Liver (tissue), 9 donors: Measurements from ENCODE around the gene ING3. TPM values are rescaled to one million over a fixed set of nuclear protein-coding genes. Genes with fewer than 3 reads are reported as not detected.

Source experiments
- DNase-seq: peaks from one replicate; pipeline ENCODE4 v3.0.0-alpha.2; 2017; ENCODE audit warnings: low spot score
- H3K27ac ChIP-seq, 2 donors: one replicate each; pipeline ENCODE4 v1.7.0; 2013; ENCODE audit warnings: inconsistent platforms in 2 of 2, low read length in 2 of 2, control low read depth in 1 of 2, low read depth in 1 of 2, mild to moderate bottlenecking in 1 of 2
- H3K27me3 ChIP-seq, 4 donors: one replicate each; pipeline versions ENCODE4 v1.6.1 to v1.7.0; 2013; ENCODE audit warnings: low read length in 3 of 4, inconsistent platforms in 1 of 4, mild to moderate bottlenecking in 1 of 4, moderate library complexity in 1 of 4; ENCODE audit not compliant: control insufficient read depth in 4 of 4, insufficient read depth in 4 of 4
- H3K36me3 ChIP-seq, 4 donors: one replicate each; pipeline versions ENCODE4 v1.6.1 to v1.7.0; 2013; ENCODE audit warnings: low read length in 3 of 4, mild to moderate bottlenecking in 3 of 4, low read depth in 1 of 4, moderate library complexity in 1 of 4; ENCODE audit not compliant: control insufficient read depth in 4 of 4, insufficient read depth in 3 of 4
- H3K4me1 ChIP-seq, 4 donors: one replicate each; pipeline versions ENCODE4 v1.6.1 to v1.7.0; 2013; ENCODE audit warnings: low read length in 3 of 4, mild to moderate bottlenecking in 3 of 4, moderate library complexity in 1 of 4; ENCODE audit not compliant: control insufficient read depth in 4 of 4, insufficient read depth in 4 of 4
- H3K4me3 ChIP-seq, 3 donors: one replicate each; pipeline versions ENCODE4 v1.6.1 to v1.7.0; 2013; ENCODE audit warnings: low read length in 3 of 3, control low read depth in 1 of 3, low read depth in 1 of 3, mild to moderate bottlenecking in 1 of 3
- H3K9ac ChIP-seq, 2 donors: one replicate each; pipeline ENCODE4 v1.7.0; 2013; ENCODE audit warnings: low read length in 2 of 2, mild to moderate bottlenecking in 2 of 2, moderate library complexity in 2 of 2, control low read depth in 1 of 2, low read depth in 1 of 2
- H3K9me3 ChIP-seq, 4 donors: one replicate each; pipeline versions ENCODE4 v1.6.1 to v1.7.0; 2013; ENCODE audit warnings: low read length in 3 of 4; ENCODE audit not compliant: control insufficient read depth in 4 of 4
- ATF3 ChIP-seq: IDR thresholded peaks from 2 replicates; pipeline ENCODE4 v1.6.1; 2016; ENCODE audit warnings: antibody characterized with exemption
- CTCF ChIP-seq: fragments of 150-350 bp; IDR thresholded peaks from 2 replicates; pipeline ENCODE4 v1.5.1; 2017; ENCODE audit warnings: improper control_type of control experiment, low read depth, low read length; ENCODE audit not compliant: missing input control
- EGR1 ChIP-seq, 2 donors: IDR thresholded peaks; 2 replicates each; pipeline ENCODE4 v1.6.1; 2016 to 2018; ENCODE audit warnings: antibody characterized with exemption in 2 of 2, low read depth in 2 of 2
- FOXA1 ChIP-seq: IDR thresholded peaks from 2 replicates; pipeline ENCODE4 v1.6.1; 2016; ENCODE audit warnings: antibody characterized with exemption
- FOXA2 ChIP-seq: IDR thresholded peaks from 2 replicates; pipeline ENCODE4 v1.6.1; 2016; ENCODE audit warnings: antibody characterized with exemption
- GABPA ChIP-seq, 2 donors: IDR thresholded peaks in 1 of 2; conservative IDR thresholded peaks in 1 of 2; 2 replicates each; pipeline ENCODE4 v1.6.1; 2016; ENCODE audit warnings: antibody characterized with exemption in 2 of 2, mild to moderate bottlenecking in 1 of 2, moderate library complexity in 1 of 2
- HNF4A ChIP-seq, 2 donors: conservative IDR thresholded peaks; 2 replicates each; pipeline ENCODE4 v1.6.1; 2016; ENCODE audit warnings: antibody characterized with exemption in 2 of 2, mild to moderate bottlenecking in 2 of 2
- HNF4G ChIP-seq: IDR thresholded peaks from 2 replicates; pipeline ENCODE4 v1.6.1; 2016; ENCODE audit warnings: antibody characterized with exemption
- JUND ChIP-seq, 2 donors: IDR thresholded peaks; 2 replicates each; pipeline ENCODE4 v1.6.1; 2016; ENCODE audit warnings: antibody characterized with exemption in 2 of 2
- MAX ChIP-seq: IDR thresholded peaks from 2 replicates; pipeline ENCODE4 v1.6.1; 2016; ENCODE audit warnings: antibody characterized with exemption
- NR2F2 ChIP-seq: IDR thresholded peaks from 2 replicates; pipeline ENCODE4 v1.6.1; 2016; ENCODE audit warnings: antibody characterized with exemption
- RAD21 ChIP-seq, 2 donors: IDR thresholded peaks; 2 replicates each; pipeline ENCODE4 v1.6.1; 2016; ENCODE audit warnings: antibody characterized with exemption in 2 of 2, mild to moderate bottlenecking in 2 of 2
- REST ChIP-seq: IDR thresholded peaks from 2 replicates; pipeline ENCODE4 v1.6.1; 2016; ENCODE audit warnings: antibody characterized with exemption, mild to moderate bottlenecking
- RXRA ChIP-seq, 2 donors: IDR thresholded peaks; 2 replicates each; pipeline ENCODE4 v1.6.1; 2017 to 2018; ENCODE audit warnings: antibody characterized with exemption in 2 of 2, mild to moderate bottlenecking in 1 of 2
- SP1 ChIP-seq: IDR thresholded peaks from 2 replicates; pipeline ENCODE4 v1.6.1; 2018; ENCODE audit warnings: antibody characterized with exemption, mild to moderate bottlenecking
- TAF1 ChIP-seq: conservative IDR thresholded peaks from 2 replicates; pipeline ENCODE4 v1.6.1; 2016; ENCODE audit warnings: antibody characterized with exemption, mild to moderate bottlenecking
- YY1 ChIP-seq: IDR thresholded peaks from 2 replicates; pipeline ENCODE4 v1.6.1; 2016; ENCODE audit warnings: antibody characterized with exemption, mild to moderate bottlenecking
- ZBTB33 ChIP-seq: IDR thresholded peaks from 2 replicates; pipeline ENCODE4 v1.6.1; 2016; ENCODE audit warnings: antibody characterized with exemption
- WGBS: extraction: QIAGEN DNeasy Blood & Tissue Kit; methylation state at CpG from one replicate; pipeline ENCODE4 v1.1.7; 2013; 5-methylcytosine and 5-hydroxymethylcytosine counted together
- polyA plus RNA-seq, 2 donors: library from polyadenylated mRNA; stranded (reverse) in 1 of 2; unstranded in 1 of 2; fragments of 200-250 nt in 1 of 2; fragments of >200 nt in 1 of 2; fragmentation: Nextera tagmentation in 1 of 2; extraction: Ambion mirVana in 1 of 2; gene quantifications; one replicate each; pipeline versions ENCODE4 v1.2.1 to v1.2.3, GENCODE V29; 2013 to 2015
- total RNA-seq, 2 donors: library from RNA; depleted of rRNA; stranded (reverse); fragments of >200 nt; gene quantifications; one replicate each; pipeline ENCODE4 v1.2.3, GENCODE V29; 2014
- donor health status: healthy.
- donor health status: healthy.
- donor health status: healthy.
- donor health status: healthy.
- donor health status: healthy.

ING3 gene
- total and polyA plus RNA-seq, 4 donors = 3.8 to 14.0 (median 10.9) TPM

GRCh38 chr7:120995654-120996053, 45.1 kb downstream of the ING3 start:
- Histone ChIP-seq H3K36me3 (peaks cover 0 to 6% (median under 1%) of the 10 kb centered on the region in 4 donors), H3K27me3 (no peaks in the 10 kb centered on the region), H3K27ac (no peak overlapping the region), H3K9me3 (no peaks in the 10 kb centered on the region), H3K9ac (no peak overlapping the region), H3K4me1 (peaks cover 0 to 52% (median 17%) of the 10 kb centered on the region in 4 donors), H3K4me3 (no peak overlapping the region)
- DNase-seq = no peak
- WGBS = 85% methylated on average over 2 of the region's 2 CpGs
- no peak for TF ChIP-seq CTCF
- no peak for TF ChIP-seq GABPA (IDR thresholded peaks at IDR 0.05 in 1 of 2, conservative IDR thresholded peaks at IDR 0.05 in 1 of 2)
- no peak for TF ChIP-seq YY1
- no peak for TF ChIP-seq ATF3
- no peak for TF ChIP-seq REST
- TF ChIP-seq JUND (IDR thresholded peaks at IDR 0.05) = no peak
- TF ChIP-seq FOXA2 = no peak
- no peak for TF ChIP-seq SP1
- no peak for TF ChIP-seq NR2F2
- TF ChIP-seq MAX = no peak
- no peak for TF ChIP-seq RAD21 (IDR thresholded peaks at IDR 0.05)
- TF ChIP-seq ZBTB33 = no peak
- no peak for TF ChIP-seq HNF4G
- TF ChIP-seq FOXA1 = no peak
- TF ChIP-seq TAF1 = no peak
- no peak for TF ChIP-seq HNF4A (conservative IDR thresholded peaks at IDR 0.05)
- no peak for TF ChIP-seq RXRA (IDR thresholded peaks at IDR 0.05)
- TF ChIP-seq EGR1 (IDR thresholded peaks at IDR 0.05; ENCODE audit: low read depth in 2 of 2) = no peak
